ENCODE measurements around the gene IGFBP3.

Gene IGFBP3

GRCh38 chr7:45876519-45876918 lies 44.6 kb downstream of the IGFBP3 start:
- no peaks in the 10 kb centered on the region for H3K36me3 ChIP-seq (ENCODE audit: control insufficient read depth in 1 of 2, insufficient read depth in 2 of 2, low read depth in 1 of 2, low read length in 2 of 2)
- H2AFZ ChIP-seq (ENCODE audit: low read depth, low read length) = no peak overlapping the region
- no peak overlapping the region for H3K4ac ChIP-seq (ENCODE audit: low read depth in 1 of 2, low read length in 2 of 2)
- no peak overlapping the region for H3K18ac ChIP-seq (ENCODE audit: low read depth in 1 of 2, low read length in 2 of 2)
- no peak overlapping the region for H4K8ac ChIP-seq (ENCODE audit: low read length)
- H3K4me3 ChIP-seq (ENCODE audit: insufficient read depth in 1 of 2, low read depth in 1 of 2, low read length in 2 of 2) = no peak overlapping the region
- H2AK5ac ChIP-seq (ENCODE audit: low read length, severe bottlenecking) = no peak overlapping the region
- H3K27me3 ChIP-seq (ENCODE audit: control insufficient read depth in 1 of 2, insufficient read depth in 1 of 2, low read length in 2 of 2) = no peaks in the 10 kb centered on the region
- no peak overlapping the region for H2BK120ac ChIP-seq (ENCODE audit: low read depth, low read length)
- no peaks in the 10 kb centered on the region for H3K9me3 ChIP-seq (ENCODE audit: control insufficient read depth, low read length)
- H2BK5ac ChIP-seq (ENCODE audit: low read depth, low read length, poor library complexity, severe bottlenecking) = no peak overlapping the region
- no peak overlapping the region for H4K91ac ChIP-seq (ENCODE audit: low read length)
- DNase-seq = no peak
- H3K4me1 ChIP-seq (ENCODE audit: control insufficient read depth, insufficient read depth, low read depth, low read length) = peaks cover 3% of the 10 kb centered on the region
- H3K4me2 ChIP-seq (ENCODE audit: low read length, poor library complexity, severe bottlenecking) = no peak overlapping the region
- WGBS = 70% methylated on average over 2 of the region's 2 CpGs
- H2BK12ac ChIP-seq (ENCODE audit: low read length in 2 of 2) = peak overlapping the region in 1 of 2 experiments; percentile 11
- H2BK15ac ChIP-seq (ENCODE audit: low read depth, poor library complexity, severe bottlenecking) = no peak overlapping the region
- no peak overlapping the region for H3K27ac ChIP-seq (ENCODE audit: low read length, poor library complexity, severe bottlenecking)
- no peak overlapping the region for H3K9ac ChIP-seq (ENCODE audit: low read length)
- no peaks in the 10 kb centered on the region for H3K79me1 ChIP-seq (replicated peaks; ENCODE audit: low read length, poor library complexity, severe bottlenecking)
- no peak overlapping the region for H3K23ac ChIP-seq (ENCODE audit: low read length in 2 of 2)
- no peak overlapping the region for H3K14ac ChIP-seq (ENCODE audit: low read length in 2 of 2)

DNA sequence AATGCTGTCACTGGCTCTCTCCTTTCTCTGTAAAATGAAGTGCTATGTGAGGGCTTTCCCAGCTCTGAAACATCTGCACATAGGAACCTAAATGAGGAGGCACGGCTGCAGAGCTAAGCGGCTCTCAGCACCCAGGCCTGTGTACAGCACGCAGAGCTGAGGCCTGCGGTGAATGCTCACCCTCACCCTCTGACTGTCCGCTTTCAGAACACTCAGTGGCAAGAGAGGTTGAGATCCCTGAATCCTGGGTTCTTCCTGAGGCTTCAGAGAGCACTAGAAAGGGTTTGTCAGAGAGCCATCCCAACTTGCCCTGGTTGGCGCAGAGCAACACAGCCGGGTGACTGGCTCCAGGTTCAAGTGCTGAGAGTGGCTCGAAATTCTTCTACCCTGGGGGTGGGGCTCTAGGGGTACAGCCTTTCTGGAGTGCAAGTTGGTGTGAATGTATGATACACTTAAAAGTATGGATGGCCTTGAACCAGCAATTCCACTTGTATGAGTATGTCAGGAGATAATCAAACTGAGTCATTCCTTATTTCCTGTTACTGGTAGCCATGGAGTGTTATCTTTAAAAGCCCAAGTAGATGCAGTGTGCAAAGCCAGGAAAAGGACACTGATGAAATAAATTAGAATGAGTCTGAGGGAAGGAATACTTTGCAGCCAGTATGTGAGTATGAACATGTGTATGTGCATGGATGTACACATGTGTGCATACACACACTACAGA lies 46.5 kb downstream of the IGFBP3 start:
- no peak overlapping the region for H2AFZ ChIP-seq (ENCODE audit: low read depth, low read length)
- H3K9me3 ChIP-seq (ENCODE audit: control insufficient read depth, low read length) = no peaks in the 10 kb centered on the region
- no peaks in the 10 kb centered on the region for H3K79me1 ChIP-seq (replicated peaks; ENCODE audit: low read length, poor library complexity, severe bottlenecking)
- H3K4me1 ChIP-seq (ENCODE audit: control insufficient read depth, insufficient read depth, low read depth, low read length) = peaks cover 3% of the 10 kb centered on the region
- H3K18ac ChIP-seq (ENCODE audit: low read depth in 1 of 2, low read length in 2 of 2) = peak overlapping the region; percentile 13 to 25
- no peak overlapping the region for H2BK15ac ChIP-seq (ENCODE audit: low read depth, poor library complexity, severe bottlenecking)
- WGBS = 68% methylated on average over 8 of the region's 8 CpGs
- no peak overlapping the region for H2BK5ac ChIP-seq (ENCODE audit: low read depth, low read length, poor library complexity, severe bottlenecking)
- no peaks in the 10 kb centered on the region for H3K36me3 ChIP-seq (ENCODE audit: control insufficient read depth in 1 of 2, insufficient read depth in 2 of 2, low read depth in 1 of 2, low read length in 2 of 2)
- no peak overlapping the region for H3K4me2 ChIP-seq (ENCODE audit: low read length, poor library complexity, severe bottlenecking)
- H2BK12ac ChIP-seq (ENCODE audit: low read length in 2 of 2) = peak overlapping the region; percentile 14 to 82
- H2AK5ac ChIP-seq (ENCODE audit: low read length, severe bottlenecking) = no peak overlapping the region
- H3K4me3 ChIP-seq (ENCODE audit: insufficient read depth in 1 of 2, low read depth in 1 of 2, low read length in 2 of 2) = no peak overlapping the region
- no peak overlapping the region for H3K9ac ChIP-seq (ENCODE audit: low read length)
- peak overlapping the region; percentile 5 for H4K8ac ChIP-seq (ENCODE audit: low read length)
- H3K14ac ChIP-seq (ENCODE audit: low read length in 2 of 2) = peak overlapping the region in 1 of 2 experiments; percentile 23
- no peak overlapping the region for H2BK120ac ChIP-seq (ENCODE audit: low read depth, low read length)
- H3K23ac ChIP-seq (ENCODE audit: low read length in 2 of 2) = no peak overlapping the region
- DNase-seq = peak; percentile 87
- no peak overlapping the region for H3K27ac ChIP-seq (ENCODE audit: low read length, poor library complexity, severe bottlenecking)
- no peaks in the 10 kb centered on the region for H3K27me3 ChIP-seq (ENCODE audit: control insufficient read depth in 1 of 2, insufficient read depth in 1 of 2, low read length in 2 of 2)
- peak overlapping the region; percentile 52 for H4K91ac ChIP-seq (ENCODE audit: low read length)
- H3K4ac ChIP-seq (ENCODE audit: low read depth in 1 of 2, low read length in 2 of 2) = peak overlapping the region; percentile 35 to 58

GRCh38 chr7:45873355-45873754 lies 47.7 kb downstream of the IGFBP3 start:
- H3K27me3 ChIP-seq (ENCODE audit: control insufficient read depth in 1 of 2, insufficient read depth in 1 of 2, low read length in 2 of 2) = no peaks in the 10 kb centered on the region
- no peak overlapping the region for H2BK15ac ChIP-seq (ENCODE audit: low read depth, poor library complexity, severe bottlenecking)
- H3K18ac ChIP-seq (ENCODE audit: low read depth in 1 of 2, low read length in 2 of 2) = no peak overlapping the region
- H3K9ac ChIP-seq (ENCODE audit: low read length) = no peak overlapping the region
- no peak overlapping the region for H2AK5ac ChIP-seq (ENCODE audit: low read length, severe bottlenecking)
- H4K91ac ChIP-seq (ENCODE audit: low read length) = no peak overlapping the region
- no peak for DNase-seq
- no peaks in the 10 kb centered on the region for H3K9me3 ChIP-seq (ENCODE audit: control insufficient read depth, low read length)
- no peak overlapping the region for H2BK5ac ChIP-seq (ENCODE audit: low read depth, low read length, poor library complexity, severe bottlenecking)
- WGBS = 92% methylated on average over 4 of the region's 6 CpGs
- H2BK12ac ChIP-seq (ENCODE audit: low read length in 2 of 2) = no peak overlapping the region
- no peak overlapping the region for H3K4ac ChIP-seq (ENCODE audit: low read depth in 1 of 2, low read length in 2 of 2)
- no peak overlapping the region for H2AFZ ChIP-seq (ENCODE audit: low read depth, low read length)
- H3K4me1 ChIP-seq (ENCODE audit: control insufficient read depth, insufficient read depth, low read depth, low read length) = peaks cover 3% of the 10 kb centered on the region
- no peak overlapping the region for H3K4me2 ChIP-seq (ENCODE audit: low read length, poor library complexity, severe bottlenecking)
- H2BK120ac ChIP-seq (ENCODE audit: low read depth, low read length) = no peak overlapping the region
- no peak overlapping the region for H4K8ac ChIP-seq (ENCODE audit: low read length)
- no peak overlapping the region for H3K14ac ChIP-seq (ENCODE audit: low read length in 2 of 2)
- no peaks in the 10 kb centered on the region for H3K79me1 ChIP-seq (replicated peaks; ENCODE audit: low read length, poor library complexity, severe bottlenecking)
- no peak overlapping the region for H3K27ac ChIP-seq (ENCODE audit: low read length, poor library complexity, severe bottlenecking)
- no peak overlapping the region for H3K4me3 ChIP-seq (ENCODE audit: insufficient read depth in 1 of 2, low read depth in 1 of 2, low read length in 2 of 2)
- H3K23ac ChIP-seq (ENCODE audit: low read length in 2 of 2) = no peak overlapping the region
- H3K36me3 ChIP-seq (ENCODE audit: control insufficient read depth in 1 of 2, insufficient read depth in 2 of 2, low read depth in 1 of 2, low read length in 2 of 2) = no peaks in the 10 kb centered on the region

- Histone ChIP-seq H3K4me3 (ENCODE audit: insufficient read depth in 1 of 2, low read depth in 1 of 2, low read length in 2 of 2) (no peak within 1 kb of the TSS), H4K8ac (ENCODE audit: low read length) (no peak within 1 kb of the TSS), H3K18ac (ENCODE audit: low read depth in 1 of 2, low read length in 2 of 2) (no peak within 1 kb of the TSS), H3K79me1 (replicated peaks; ENCODE audit: low read length, poor library complexity, severe bottlenecking) (no peaks in the 10 kb centered on the region), H3K36me3 (ENCODE audit: control insufficient read depth in 1 of 2, insufficient read depth in 2 of 2, low read depth in 1 of 2, low read length in 2 of 2) (no peaks in the 10 kb centered on the region), H4K91ac (ENCODE audit: low read length) (peak within 1 kb of the TSS; percentile 31), H3K27ac (ENCODE audit: low read length, poor library complexity, severe bottlenecking) (no peak within 1 kb of the TSS), H3K27me3 (ENCODE audit: control insufficient read depth in 1 of 2, insufficient read depth in 1 of 2, low read length in 2 of 2) (no peaks in the 10 kb centered on the region), H3K4me1 (ENCODE audit: control insufficient read depth, insufficient read depth, low read depth, low read length) (peaks cover 3% of the 10 kb centered on the region), H3K4ac (ENCODE audit: low read depth in 1 of 2, low read length in 2 of 2) (peak within 1 kb of the TSS in 1 of 2 experiments; percentile 17), H2AK5ac (ENCODE audit: low read length, severe bottlenecking) (no peak within 1 kb of the TSS), H2BK12ac (ENCODE audit: low read length in 2 of 2) (peak within 1 kb of the TSS in 1 of 2 experiments; percentile 57), H2BK5ac (ENCODE audit: low read depth, low read length, poor library complexity, severe bottlenecking) (no peak within 1 kb of the TSS), H2BK120ac (ENCODE audit: low read depth, low read length) (no peak within 1 kb of the TSS), H3K9me3 (ENCODE audit: control insufficient read depth, low read length) (no peaks in the 10 kb centered on the region), H3K4me2 (ENCODE audit: low read length, poor library complexity, severe bottlenecking) (no peak within 1 kb of the TSS), H2AFZ (ENCODE audit: low read depth, low read length) (no peak within 1 kb of the TSS), H2BK15ac (ENCODE audit: low read depth, poor library complexity, severe bottlenecking) (peak within 1 kb of the TSS; percentile 16), H3K9ac (ENCODE audit: low read length) (no peak within 1 kb of the TSS), H3K23ac (ENCODE audit: low read length in 2 of 2) (no peak within 1 kb of the TSS), H3K14ac (ENCODE audit: low read length in 2 of 2) (no peak within 1 kb of the TSS)
- WGBS = 94% methylated on average over 5 of the region's 7 CpGs
- DNase-seq = no peak
These were observed 48.1 kb downstream of the IGFBP3 start, which contains the start of gene CCDC201 for GRCh38 chr7:45873035-45873354. Gene CCDC201 (minus strand): TSS chr7:45873082. CDS start chr7:45873007, 75 bp downstream.
